Measurements from ENCODE around the gene RSL1D1.

DNA sequence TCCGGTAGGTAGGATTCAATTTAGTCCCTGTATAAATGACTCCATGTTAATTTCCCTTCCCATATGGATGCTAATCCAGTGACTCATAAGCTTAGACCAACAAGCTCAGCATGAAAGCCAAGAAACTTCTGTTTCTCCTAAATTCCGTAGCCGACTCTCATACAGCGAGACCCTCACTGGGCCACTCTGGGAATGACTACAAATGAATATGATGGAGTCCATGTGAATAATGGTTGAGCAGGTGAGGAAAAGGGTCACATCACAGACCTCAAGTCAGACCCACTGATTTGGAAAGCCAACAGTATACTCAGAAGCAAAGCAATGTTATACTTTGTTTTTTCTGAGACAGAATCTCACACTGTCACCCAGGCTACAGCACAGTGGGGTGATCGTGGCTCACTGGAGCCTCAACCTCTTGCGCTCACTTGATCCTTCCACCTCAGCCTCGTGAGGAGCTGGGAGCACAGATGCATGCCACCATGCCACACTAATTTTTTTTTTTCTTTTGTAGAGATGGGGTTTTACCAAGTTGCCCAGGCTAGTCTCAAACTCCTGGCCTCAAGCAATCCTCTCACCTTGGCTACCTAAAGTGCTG, 14.6 kb downstream of the RSL1D1 start:
- TF ChIP-seq, protein P1, sequence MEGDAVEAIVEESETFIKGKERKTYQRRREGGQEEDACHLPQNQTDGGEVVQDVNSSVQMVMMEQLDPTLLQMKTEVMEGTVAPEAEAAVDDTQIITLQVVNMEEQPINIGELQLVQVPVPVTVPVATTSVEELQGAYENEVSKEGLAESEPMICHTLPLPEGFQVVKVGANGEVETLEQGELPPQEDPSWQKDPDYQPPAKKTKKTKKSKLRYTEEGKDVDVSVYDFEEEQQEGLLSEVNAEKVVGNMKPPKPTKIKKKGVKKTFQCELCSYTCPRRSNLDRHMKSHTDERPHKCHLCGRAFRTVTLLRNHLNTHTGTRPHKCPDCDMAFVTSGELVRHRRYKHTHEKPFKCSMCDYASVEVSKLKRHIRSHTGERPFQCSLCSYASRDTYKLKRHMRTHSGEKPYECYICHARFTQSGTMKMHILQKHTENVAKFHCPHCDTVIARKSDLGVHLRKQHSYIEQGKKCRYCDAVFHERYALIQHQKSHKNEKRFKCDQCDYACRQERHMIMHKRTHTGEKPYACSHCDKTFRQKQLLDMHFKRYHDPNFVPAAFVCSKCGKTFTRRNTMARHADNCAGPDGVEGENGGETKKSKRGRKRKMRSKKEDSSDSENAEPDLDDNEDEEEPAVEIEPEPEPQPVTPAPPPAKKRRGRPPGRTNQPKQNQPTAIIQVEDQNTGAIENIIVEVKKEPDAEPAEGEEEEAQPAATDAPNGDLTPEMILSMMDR (IDR thresholded peaks at IDR 0.05) = no peak
- TF ChIP-seq POLR2AphosphoS5 (IDR thresholded peaks at IDR 0.05; ENCODE audit: insufficient read depth in 1 of 2, low read depth in 1 of 2) = no peak
